ENCODE results near the gene S100A5. TPM values are rescaled to one million over a fixed set of nuclear protein-coding genes. Genes with fewer than 3 reads are reported as not detected.
"Not testable (repeated sequence)": the region's sequence is repeated elsewhere in the genome, so short reads cannot be mapped to it uniquely, and the experiment has no call there.

Gene S100A5
- total and polyA plus RNA-seq, 2 of the 8 experiments (the other 6 are each of a cell fraction or from before 2014, with no cell fraction given) = not detected

GRCh38 chr1:153575497-153575896, 34.8 kb upstream of the S100A5 start:
- H3K9me3 ChIP-seq (ENCODE audit: insufficient read depth in 2 of 2, low read depth in 1 of 2, low read length in 1 of 2) = peaks cover 0 to 10% of the 10 kb centered on the region in 2 experiments; a peak in 1 of 4 replicates
- WGBS, 2 experiments (ENCODE audit: extremely low coverage in 1 of 2, insufficient coverage in 1 of 2, insufficient read length in 1 of 2, insufficient replicate concordance in 2 of 2, low coverage in 1 of 2, low lambda C conversion rate in 2 of 2, missing lambda C conversion rate in 1 of 2) = 85% methylated on average over 7 of the region's 10 CpGs; no CpG with 5 or more reads in 1 of the 2 experiments
- H3K4ac ChIP-seq (replicated peaks; ENCODE audit: insufficient read length, low read depth, low read length); H3K56ac ChIP-seq (replicated peaks; ENCODE audit: insufficient read length, low read depth, low read length); H3K18ac ChIP-seq (ENCODE audit: extremely low read depth, low read length); H3K79me1 ChIP-seq (ENCODE audit: low read depth, low read length); DNase-seq (ENCODE audit: low read depth in 1 of 2, low spot score in 2 of 2); H2BK12ac ChIP-seq (ENCODE audit: low read depth, low read length); H3K27me3 ChIP-seq (replicated peaks in 1 of 4; ENCODE audit: control insufficient read depth in 3 of 4, extremely low read depth in 1 of 4, insufficient read depth in 3 of 4, low read length in 3 of 4); H3K23me2 ChIP-seq (ENCODE audit: low read depth, low read length); H4K5ac ChIP-seq (ENCODE audit: insufficient read length, low read depth, low read length); H3K23ac ChIP-seq (ENCODE audit: insufficient read length); H3K9ac ChIP-seq (replicated peaks in 1 of 4; ENCODE audit: extremely low read depth in 1 of 4, low read depth in 3 of 4, low read length in 3 of 4); H3K36me3 ChIP-seq (ENCODE audit: control insufficient read depth in 2 of 4, insufficient read depth in 4 of 4, low read length in 3 of 4); H3K4me2 ChIP-seq (ENCODE audit: insufficient read depth in 1 of 2, low read depth in 2 of 2, low read length in 2 of 2); H4K20me1 ChIP-seq (replicated peaks in 1 of 2; ENCODE audit: control insufficient read depth in 1 of 2, insufficient read depth in 2 of 2, low read length in 2 of 2); H3K27ac ChIP-seq (ENCODE audit: low read depth, low read length); H2BK20ac ChIP-seq (ENCODE audit: low read length); H2AK5ac ChIP-seq (ENCODE audit: low read depth, low read length); H3K4me3 ChIP-seq (ENCODE audit: extremely low read depth in 1 of 4, insufficient read depth in 2 of 4, low read depth in 3 of 4, low read length in 4 of 4); H3K79me2 ChIP-seq (ENCODE audit: control insufficient read depth in 1 of 2, insufficient read depth in 2 of 2, low read length in 2 of 2); H2BK15ac ChIP-seq (ENCODE audit: low read length); H3K4me1 ChIP-seq (replicated peaks in 1 of 4; ENCODE audit: control insufficient read depth in 3 of 4, insufficient read depth in 4 of 4, low read length in 3 of 4); H2AFZ ChIP-seq (ENCODE audit: low read length); FAIRE-seq; H4K8ac ChIP-seq (ENCODE audit: extremely low read depth, insufficient read depth, low read length); H2BK5ac ChIP-seq (ENCODE audit: low read depth, low read length); H4K91ac ChIP-seq (replicated peaks; ENCODE audit: insufficient read length, low read length); H2BK120ac ChIP-seq (replicated peaks; ENCODE audit: low read depth, low read length); H3K14ac ChIP-seq (ENCODE audit: insufficient read length): not testable (repeated sequence)
- ChIA-PET CTCF (ENCODE audit: partially characterized antibody) (interaction anchor here (1.9 to 5.7 kb wide), 5 partner anchors 40 to 222 kb away, joined by 4 to 64 read pairs (median 13); partner anchors contain the start of genes S100A14 and S100A16), POLR2A (ENCODE audit: partially characterized antibody) (interaction anchor here (1.0 to 1.6 kb wide), 2 partner anchors 39 to 58 kb away, joined by 3 to 5 read pairs; partner anchors contain the start of gene CHTOP)

GRCh38 chr1:153575081-153575491, 34.4 kb upstream of the S100A5 start:
- 86% methylated on average over 10 of the region's 35 CpGs; no CpG with 5 or more reads in 1 of the 2 experiments for WGBS, 2 experiments (ENCODE audit: extremely low coverage in 1 of 2, insufficient coverage in 1 of 2, insufficient read length in 1 of 2, insufficient replicate concordance in 2 of 2, low coverage in 1 of 2, low lambda C conversion rate in 2 of 2, missing lambda C conversion rate in 1 of 2)

More at GRCh38 chr1:153575081-153575491, 34.4 kb upstream of the S100A5 start:
- not testable (repeated sequence) for H2AFZ ChIP-seq (ENCODE audit: low read length); H4K20me1 ChIP-seq (replicated peaks in 1 of 2; ENCODE audit: control insufficient read depth in 1 of 2, insufficient read depth in 2 of 2, low read length in 2 of 2); H2AK5ac ChIP-seq (ENCODE audit: low read depth, low read length); H3K79me2 ChIP-seq (ENCODE audit: control insufficient read depth in 1 of 2, insufficient read depth in 2 of 2, low read length in 2 of 2); H3K23me2 ChIP-seq (ENCODE audit: low read depth, low read length); H3K56ac ChIP-seq (replicated peaks; ENCODE audit: insufficient read length, low read depth, low read length); H3K18ac ChIP-seq (ENCODE audit: extremely low read depth, low read length); H2BK5ac ChIP-seq (ENCODE audit: low read depth, low read length); H4K91ac ChIP-seq (replicated peaks; ENCODE audit: insufficient read length, low read length); H3K4ac ChIP-seq (replicated peaks; ENCODE audit: insufficient read length, low read depth, low read length); H4K8ac ChIP-seq (ENCODE audit: extremely low read depth, insufficient read depth, low read length); H3K27me3 ChIP-seq (replicated peaks in 1 of 4; ENCODE audit: control insufficient read depth in 3 of 4, extremely low read depth in 1 of 4, insufficient read depth in 3 of 4, low read length in 3 of 4); DNase-seq (ENCODE audit: low read depth in 1 of 2, low spot score in 2 of 2); H2BK15ac ChIP-seq (ENCODE audit: low read length); H3K14ac ChIP-seq (ENCODE audit: insufficient read length); H2BK20ac ChIP-seq (ENCODE audit: low read length); H3K9ac ChIP-seq (replicated peaks in 1 of 4; ENCODE audit: extremely low read depth in 1 of 4, low read depth in 3 of 4, low read length in 3 of 4); H2BK12ac ChIP-seq (ENCODE audit: low read depth, low read length); H3K4me3 ChIP-seq (ENCODE audit: extremely low read depth in 1 of 4, insufficient read depth in 2 of 4, low read depth in 3 of 4, low read length in 4 of 4); H3K79me1 ChIP-seq (ENCODE audit: low read depth, low read length); H4K5ac ChIP-seq (ENCODE audit: insufficient read length, low read depth, low read length); H2BK120ac ChIP-seq (replicated peaks; ENCODE audit: low read depth, low read length); H3K27ac ChIP-seq (ENCODE audit: low read depth, low read length); H3K4me1 ChIP-seq (replicated peaks in 1 of 4; ENCODE audit: control insufficient read depth in 3 of 4, insufficient read depth in 4 of 4, low read length in 3 of 4); FAIRE-seq; H3K23ac ChIP-seq (ENCODE audit: insufficient read length); H3K36me3 ChIP-seq (ENCODE audit: control insufficient read depth in 2 of 4, insufficient read depth in 4 of 4, low read length in 3 of 4); H3K4me2 ChIP-seq (ENCODE audit: insufficient read depth in 1 of 2, low read depth in 2 of 2, low read length in 2 of 2)
- H3K9me3 ChIP-seq (ENCODE audit: insufficient read depth in 2 of 2, low read depth in 1 of 2, low read length in 1 of 2) = peaks cover 0 to 10% of the 10 kb centered on the region in 2 experiments; a peak in 1 of 4 replicates
- CTCF ChIA-PET (ENCODE audit: partially characterized antibody) = interaction anchor here (3.3 to 5.7 kb wide), 3 partner anchors 41 to 60 kb away, joined by 13 to 64 read pairs (median 28); partner anchors contain the start of genes S100A14 and S100A16
- POLR2A ChIA-PET (ENCODE audit: partially characterized antibody) = interaction anchor here (1.6 kb wide), 1 partner anchor 59 kb away, joined by 5 read pairs; the partner anchor contains the start of gene CHTOP

Data from H1 (cell line).